ENCODE data around the gene LRMDA.

DNA sequence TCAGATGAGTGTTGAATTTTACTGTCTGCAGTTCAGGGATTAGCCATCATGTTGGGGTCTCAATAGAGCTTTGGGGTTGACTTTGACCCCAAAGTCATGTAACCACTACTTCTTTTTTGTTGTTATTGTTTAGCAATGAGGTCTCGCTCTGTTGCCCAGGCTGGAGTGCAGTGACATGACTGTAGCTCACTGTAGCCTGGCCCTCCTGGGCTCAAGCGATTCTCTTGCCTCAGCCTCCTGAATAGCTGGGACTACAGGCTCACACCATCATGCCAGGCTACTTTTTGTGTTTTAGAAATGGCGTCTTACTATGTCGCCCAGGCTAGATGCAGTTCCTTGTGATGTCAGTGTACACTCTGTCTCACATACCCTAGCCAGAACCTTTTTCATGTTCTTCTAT lies 598.4 kb downstream of the LRMDA start:
- TF ChIP-seq, protein P1, sequence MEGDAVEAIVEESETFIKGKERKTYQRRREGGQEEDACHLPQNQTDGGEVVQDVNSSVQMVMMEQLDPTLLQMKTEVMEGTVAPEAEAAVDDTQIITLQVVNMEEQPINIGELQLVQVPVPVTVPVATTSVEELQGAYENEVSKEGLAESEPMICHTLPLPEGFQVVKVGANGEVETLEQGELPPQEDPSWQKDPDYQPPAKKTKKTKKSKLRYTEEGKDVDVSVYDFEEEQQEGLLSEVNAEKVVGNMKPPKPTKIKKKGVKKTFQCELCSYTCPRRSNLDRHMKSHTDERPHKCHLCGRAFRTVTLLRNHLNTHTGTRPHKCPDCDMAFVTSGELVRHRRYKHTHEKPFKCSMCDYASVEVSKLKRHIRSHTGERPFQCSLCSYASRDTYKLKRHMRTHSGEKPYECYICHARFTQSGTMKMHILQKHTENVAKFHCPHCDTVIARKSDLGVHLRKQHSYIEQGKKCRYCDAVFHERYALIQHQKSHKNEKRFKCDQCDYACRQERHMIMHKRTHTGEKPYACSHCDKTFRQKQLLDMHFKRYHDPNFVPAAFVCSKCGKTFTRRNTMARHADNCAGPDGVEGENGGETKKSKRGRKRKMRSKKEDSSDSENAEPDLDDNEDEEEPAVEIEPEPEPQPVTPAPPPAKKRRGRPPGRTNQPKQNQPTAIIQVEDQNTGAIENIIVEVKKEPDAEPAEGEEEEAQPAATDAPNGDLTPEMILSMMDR (IDR thresholded peaks at IDR 0.05), result no peak
- no peak for TF ChIP-seq POLR2A (IDR thresholded peaks at IDR 0.05)

Measured in adrenal gland (tissue), 5 donors.